Endothelial cell of umbilical vein (primary cell): ENCODE data around the gene KCNK10. TPM values are rescaled to one million over a fixed set of nuclear protein-coding genes. Genes with fewer than 3 reads are reported as not detected.

Experiments used
- BruUV-seq: library from RNA; stranded (reverse); fragments of 400-500 nt; replicated peaks from 2 replicates; lab custom pipeline; 2021; lab: Mats Ljungman, UMichigan
- CTCF ChIA-PET: fragments of 300-600, 350-600 bp; sonication (Branson Sonifier 250); formaldehyde crosslinking; loops from one replicate; lab custom pipeline; 2021; ENCODE audit warnings: antibody characterized with exemption, inconsistent platforms; lab: Charles Lee
- POLR2A ChIA-PET: fragments of 300-600, 350-600 bp; sonication (Branson Sonifier 250); formaldehyde crosslinking; loops from one replicate; lab custom pipeline; 2021; ENCODE audit warnings: antibody characterized with exemption, inconsistent platforms; lab: Charles Lee
- DNase-seq: peaks from one replicate; pipeline ENCODE4 v3.0.0-alpha.2; 2011; ENCODE audit warnings: low read depth, low spot score
- FAIRE-seq: peaks from 2 replicates; lab custom pipeline; 2011; peaks lifted over from hg19 to GRCh38; lab: Jason Lieb, UNC
- H2AFZ ChIP-seq: 2 replicates; pipeline ENCODE4 v1.6.0; 2012; ENCODE audit warnings: low read depth, low read length, control low read depth, inconsistent platforms
- H3K27ac ChIP-seq: 2 replicates; pipeline ENCODE4 v1.5.1; 2011; ENCODE audit warnings: low read depth, mild to moderate bottlenecking, control low read depth, low read length, moderate library complexity; ENCODE audit not compliant: insufficient read depth
- H3K27me3 ChIP-seq, 2 experiments: 2 replicates each; pipeline versions ENCODE4 v1.6.0 to v1.6.1; 2011; ENCODE audit warnings: low read length in 2 of 2, mixed read lengths in 1 of 2; ENCODE audit not compliant: control insufficient read depth in 2 of 2, insufficient read depth in 2 of 2
- H3K36me3 ChIP-seq, 2 experiments: 2 replicates in 1 of 2; 3 replicates in 1 of 2; pipeline ENCODE4 v1.5.1; 2011; ENCODE audit warnings: low read length in 2 of 2, mild to moderate bottlenecking in 1 of 2, moderate library complexity in 1 of 2; ENCODE audit not compliant: control insufficient read depth in 2 of 2, insufficient read depth in 2 of 2; ENCODE audit errors: extremely low read depth in 1 of 2
- H3K4me1 ChIP-seq: 3 replicates; pipeline ENCODE4 v1.5.1; 2011; ENCODE audit warnings: mild to moderate bottlenecking, low read length; ENCODE audit not compliant: control insufficient read depth, insufficient read depth; ENCODE audit errors: extremely low read depth
- H3K4me2 ChIP-seq: 2 replicates; pipeline ENCODE4 v1.6.1; 2011; ENCODE audit warnings: low read length, control low read depth, mixed read lengths; ENCODE audit not compliant: insufficient read depth
- H3K4me3 ChIP-seq, 3 experiments: fragments of 200-600 bp in 1 of 3; sonication (generic), shearing (Covaris generic) in 1 of 3; replicated peaks in 1 of 3; 2 replicates each; pipeline ENCODE4 v1.5.1; 2011 to 2016; ENCODE audit warnings: control low read depth in 3 of 3, low read length in 3 of 3, mild to moderate bottlenecking in 2 of 3, inconsistent platforms in 1 of 3, low read depth in 1 of 3, moderate library complexity in 1 of 3; ENCODE audit not compliant: insufficient read depth in 1 of 3
- H3K79me2 ChIP-seq: 2 replicates; pipeline ENCODE4 v1.6.0; 2012; ENCODE audit warnings: low read length, inconsistent platforms; ENCODE audit not compliant: control insufficient read depth, insufficient read depth
- H3K9ac ChIP-seq: replicated peaks from 2 replicates; pipeline ENCODE3; 2011; ENCODE audit warnings: low read length, control low read depth; ENCODE audit not compliant: insufficient read depth; ENCODE audit errors: extremely low read depth
- H3K9me1 ChIP-seq: replicated peaks from 3 replicates; pipeline ENCODE4 v1.6.0; 2011; ENCODE audit warnings: mild to moderate bottlenecking, low read length; ENCODE audit not compliant: control insufficient read depth, insufficient read depth; ENCODE audit errors: extremely low read depth
- H3K9me3 ChIP-seq: replicated peaks from 2 replicates; pipeline ENCODE4 v1.5.1; 2012; ENCODE audit warnings: low read length, inconsistent platforms; ENCODE audit not compliant: control insufficient read depth, insufficient read depth
- H4K20me1 ChIP-seq: replicated peaks from 2 replicates; pipeline ENCODE3; 2011; ENCODE audit warnings: mild to moderate bottlenecking, low read length; ENCODE audit not compliant: control insufficient read depth, insufficient read depth; ENCODE audit errors: extremely low read depth
- CTCF ChIP-seq, 2 donors: IDR thresholded peaks; 1 replicate in 1 of 2; 2 replicates in 1 of 2; pipeline ENCODE4 v1.5.1; 2011; ENCODE audit warnings: low read length in 2 of 2, mild to moderate bottlenecking in 2 of 2, moderate library complexity in 2 of 2, control low read depth in 1 of 2, inconsistent platforms in 1 of 2, low read depth in 1 of 2; ENCODE audit not compliant: insufficient read depth in 1 of 2; ENCODE audit errors: extremely low read depth in 1 of 2
- EZH2 ChIP-seq: IDR thresholded peaks from 2 replicates; pipeline ENCODE4 v1.6.1; 2012; ENCODE audit warnings: borderline replicate concordance, low read depth, mild to moderate bottlenecking, moderate library complexity, low read length, inconsistent platforms; ENCODE audit not compliant: severe bottlenecking
- FOS ChIP-seq: IDR thresholded peaks from 2 replicates; pipeline ENCODE4 v1.6.1; 2011; ENCODE audit warnings: mild to moderate bottlenecking, low read length, moderate library complexity, borderline replicate concordance; ENCODE audit not compliant: insufficient read depth
- GATA2 ChIP-seq: IDR thresholded peaks from 2 replicates; pipeline ENCODE4 v1.7.0; 2011; ENCODE audit warnings: low read depth, mild to moderate bottlenecking, moderate library complexity, mixed read lengths, low read length; ENCODE audit not compliant: insufficient read length, insufficient read depth
- dilution Hi-C: fragments of 300-500 bp; cut with MboI; formaldehyde crosslinking; loops from one replicate; pipeline ENCODE4 v1.15.0; 2019; ENCODE audit warnings: low sequenced_read_pairs; ENCODE audit not compliant: extremely low pct_ligation_motif_present
- intact Hi-C: fragments of 100-400 bp; cut with micrococcal nuclease; formaldehyde crosslinking; loops from one replicate; pipeline ENCODE4 v1.10.0; 2022
- polyA plus RNA-seq, 4 experiments: library from polyadenylated mRNA; depleted of rRNA in 3 of 4; stranded (reverse) in 3 of 4; unstranded in 1 of 4; fragments of >200 nt; gene quantifications; 2 replicates each; pipeline versions ENCODE4 v1.2.1 to v1.2.3, GENCODE V29; 2011 to 2012; ENCODE audit warnings: missing spikeins in 1 of 4
- total RNA-seq: library from RNA; stranded (reverse); gene quantifications from 2 replicates; pipeline ENCODE4 v1.2.3, GENCODE V29; 2021
- TF ChIP-seq, protein P1 (sequence below): IDR thresholded peaks from 2 replicates; pipeline ENCODE4 v1.6.1; 2011; ENCODE audit not compliant: insufficient read depth, insufficient read length

KCNK10 gene
- total and polyA plus RNA-seq, 2 donors (not counting 3 experiments of a cell fraction or from before 2014, with no cell fraction given) = not detected

- no peak overlapping the region for H3K4me3 ChIP-seq
- FAIRE-seq (no peak), DNase-seq (no peak)
- no peaks in the 10 kb centered on the region for H3K9me1 ChIP-seq
- H3K9me3 ChIP-seq = no peaks in the 10 kb centered on the region
- H3K27ac ChIP-seq = no peak overlapping the region
- H3K36me3 ChIP-seq = no peaks in the 10 kb centered on the region
- ChIA-PET POLR2A (no interaction called here), CTCF (no interaction called here)
- dilution Hi-C loops = no loop called here
- no peak overlapping the region for H2AFZ ChIP-seq
- H3K4me1 ChIP-seq = no peaks in the 10 kb centered on the region
- no peak overlapping the region for H3K9ac ChIP-seq
- no TSS peak for BruUV-seq
- intact Hi-C loops = no loop called here
- H3K27me3 ChIP-seq = no peaks in the 10 kb centered on the region
- no peak overlapping the region for H3K4me2 ChIP-seq
- TF ChIP-seq FOS = no peak
- no peak for TF ChIP-seq EZH2
- no peaks in the 10 kb centered on the region for H3K79me2 ChIP-seq
- no peaks in the 10 kb centered on the region for H4K20me1 ChIP-seq
Observed at GRCh38 chr14:88256997-88257950, 65.8 kb downstream of the KCNK10 start.

DNA sequence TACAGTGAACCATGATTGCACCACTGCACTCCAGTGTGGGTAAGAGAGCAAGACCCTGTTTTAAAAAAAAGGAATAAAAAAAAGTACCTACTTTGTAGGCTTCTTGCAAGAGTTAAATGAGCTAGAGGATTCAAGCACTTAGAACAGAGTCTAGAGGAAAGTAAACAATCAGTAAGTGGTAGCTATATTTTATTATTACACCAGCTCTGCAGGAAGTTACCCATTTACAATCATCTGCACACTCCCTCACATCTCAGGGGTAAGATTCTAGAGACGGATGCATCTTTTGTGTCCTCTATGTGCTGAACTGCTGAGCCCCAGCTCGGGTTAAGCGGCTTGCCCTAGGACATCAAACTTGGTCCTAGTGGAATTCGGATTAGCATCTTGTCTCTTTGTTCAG lies 67.3 kb downstream of the KCNK10 start:
- Histone ChIP-seq H3K4me3 (no peak overlapping the region), H2AFZ (no peak overlapping the region), H3K4me1 (no peaks in the 10 kb centered on the region), H3K9me1 (no peaks in the 10 kb centered on the region), H4K20me1 (no peaks in the 10 kb centered on the region), H3K27me3 (no peaks in the 10 kb centered on the region), H3K9ac (no peak overlapping the region), H3K27ac (no peak overlapping the region), H3K36me3 (no peaks in the 10 kb centered on the region), H3K4me2 (no peak overlapping the region), H3K9me3 (no peaks in the 10 kb centered on the region), H3K79me2 (no peaks in the 10 kb centered on the region)
- TF ChIP-seq GATA2 (no peak), FOS (no peak), CTCF (IDR thresholded peaks at IDR 0.05; ENCODE audit: extremely low read depth in 1 of 2, insufficient read depth in 1 of 2, low read depth in 1 of 2, low read length in 2 of 2) (no peak)
- TF ChIP-seq, protein P1, sequence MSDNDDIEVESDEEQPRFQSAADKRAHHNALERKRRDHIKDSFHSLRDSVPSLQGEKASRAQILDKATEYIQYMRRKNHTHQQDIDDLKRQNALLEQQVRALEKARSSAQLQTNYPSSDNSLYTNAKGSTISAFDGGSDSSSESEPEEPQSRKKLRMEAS = no peak
- no TSS peak for BruUV-seq
- CTCF ChIA-PET = no interaction called here
- no peak for FAIRE-seq
- POLR2A ChIA-PET = no interaction called here
- intact Hi-C loops = no loop called here
- dilution Hi-C loops = no loop called here
- DNase-seq = no peak
